GM21619 (cell line): ENCODE measurements around the gene PACSIN2.
A peak's percentile ranks its signal among the peaks of the same experiment; 100 is the strongest.
"Not testable (repeated sequence)": the region's sequence is repeated elsewhere in the genome, so short reads cannot be mapped to it uniquely, and the experiment has no call there.

Experiments used
- ATAC-seq: cut with Tn5 transposase; IDR thresholded peaks from one replicate; pipeline ENCODE4 v1.9.1; 2021; ENCODE audit not compliant: unreplicated experiment

PACSIN2 gene

GRCh38 chr22:42947211-42947990 is 67.5 kb downstream of the PACSIN2 start:
- ATAC-seq: no peak

DNA sequence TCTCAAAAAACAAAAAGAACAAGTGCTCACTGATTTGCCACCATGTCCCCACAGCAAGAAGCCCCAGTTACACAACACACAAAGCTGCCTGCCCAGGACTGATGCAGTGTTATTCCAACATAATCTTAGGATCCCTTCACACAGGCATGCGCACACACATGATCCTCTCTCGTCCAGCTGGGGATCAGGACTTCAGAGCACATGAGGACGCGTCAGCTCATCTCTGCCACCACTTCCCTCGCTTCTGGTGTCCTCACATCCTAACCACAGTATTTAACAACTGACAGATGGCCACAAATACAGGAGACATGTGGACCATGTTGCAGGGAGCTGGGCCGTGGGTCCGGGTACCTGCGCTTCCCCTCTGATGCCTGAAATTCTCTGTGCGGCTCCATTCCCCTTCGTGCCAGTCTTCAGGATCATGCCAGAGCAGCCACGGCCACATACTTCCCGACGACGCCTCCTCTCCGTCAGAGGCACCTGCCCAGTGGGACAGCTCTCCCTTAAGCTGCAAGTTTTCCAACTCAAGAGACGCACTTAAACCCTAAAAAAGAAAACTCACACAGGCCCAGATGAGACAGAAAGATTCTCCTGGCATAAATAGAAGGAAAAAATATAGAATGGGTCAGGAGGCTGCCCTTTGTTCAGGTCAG is 68.3 kb downstream of the PACSIN2 start:
- no peak for ATAC-seq

DNA sequence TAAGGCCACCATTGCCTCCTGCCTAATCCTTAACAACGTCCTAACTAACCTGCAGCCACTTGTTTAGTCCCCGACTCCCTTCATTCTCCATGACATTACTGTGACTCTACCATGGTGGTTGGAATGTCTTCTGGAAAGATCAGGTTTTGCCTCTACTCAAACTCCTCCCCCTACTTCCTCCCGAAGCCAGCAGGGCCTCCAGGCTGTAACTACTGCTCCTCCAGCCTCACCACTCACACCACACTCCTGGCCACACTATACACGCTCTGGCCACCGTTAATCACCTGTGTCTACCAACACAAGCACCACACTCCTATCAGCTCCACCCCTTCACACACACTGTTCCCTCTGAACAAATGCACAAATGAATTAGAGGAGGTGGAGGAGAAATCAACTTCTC is 69.2 kb downstream of the PACSIN2 start:
- ATAC-seq: no peak

GRCh38 chr22:42945027-42945426 is 69.9 kb downstream of the PACSIN2 start:
- no peak for ATAC-seq

DNA sequence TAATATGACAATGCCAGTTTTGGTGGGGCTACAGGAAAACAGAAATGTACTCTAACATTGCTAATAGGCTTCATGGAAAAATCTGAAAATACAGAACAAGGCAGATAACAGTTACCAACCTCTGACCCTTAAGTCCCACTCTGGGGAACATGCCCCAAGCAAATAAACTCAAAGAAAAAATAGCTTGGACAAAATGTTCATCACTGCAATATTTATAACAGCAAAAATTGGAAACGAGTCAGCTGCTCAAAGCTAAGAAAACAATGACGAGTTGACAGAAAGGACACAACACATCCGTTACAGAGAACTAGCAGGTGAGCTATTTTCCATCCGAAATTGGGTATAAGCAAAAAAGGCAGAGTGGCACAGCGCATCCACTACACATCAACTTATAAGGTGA is 70.5 kb downstream of the PACSIN2 start:
- no peak for ATAC-seq

DNA sequence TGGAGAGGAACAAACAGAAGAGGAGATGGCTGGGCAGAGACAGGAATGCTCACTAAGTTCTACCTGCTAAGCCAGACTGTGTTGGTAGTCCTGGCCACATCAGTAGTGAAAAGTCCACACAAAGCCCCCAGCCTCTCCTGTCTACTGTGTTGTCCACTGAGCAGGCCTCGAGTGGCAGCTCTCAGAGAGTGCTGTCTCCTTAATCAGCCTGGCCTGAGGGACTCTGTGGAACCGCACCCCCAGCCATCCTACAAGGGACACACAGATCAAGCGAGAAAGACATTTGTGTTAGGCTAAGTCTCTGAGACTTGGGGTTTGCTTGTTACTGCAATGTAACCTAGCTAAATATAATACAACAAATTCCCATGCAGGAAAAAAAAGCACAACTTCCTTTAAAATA is 71.0 kb downstream of the PACSIN2 start:
- ATAC-seq: no peak

- no peak for ATAC-seq
These were observed 72.6 kb downstream of the PACSIN2 start for GRCh38 chr22:42942351-42942750.

- no peak for ATAC-seq
These were observed 74.9 kb downstream of the PACSIN2 start for GRCh38 chr22:42939941-42940653.

DNA sequence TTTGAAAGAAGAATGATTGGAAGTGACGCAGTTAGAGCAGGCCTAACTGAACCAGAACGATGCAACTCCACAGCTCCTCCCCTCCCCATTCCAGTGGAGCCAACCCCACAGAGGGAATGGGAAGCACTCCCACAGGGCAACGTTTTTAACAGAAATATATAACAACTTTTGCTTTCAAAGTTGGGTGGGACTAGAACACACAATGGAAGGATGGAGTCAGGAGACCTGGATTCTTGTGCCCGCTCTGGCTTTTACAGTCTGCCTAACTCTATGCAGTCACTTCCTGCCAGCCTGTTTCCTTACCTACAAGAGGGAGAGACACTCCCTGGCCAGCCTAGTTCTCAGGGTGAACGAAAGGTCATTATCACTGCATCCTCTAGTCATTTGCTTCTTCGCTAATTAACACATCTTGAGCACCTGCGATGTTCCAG is 75.5 kb downstream of the PACSIN2 start:
- no peak for ATAC-seq

GRCh38 chr22:42938976-42939375 is 76.0 kb downstream of the PACSIN2 start:
- ATAC-seq: no peak

GRCh38 chr22:42938449-42938848 is 76.5 kb downstream of the PACSIN2 start:
- ATAC-seq: no peak

- ATAC-seq: no peak
These were observed 77.6 kb downstream of the PACSIN2 start for GRCh38 chr22:42937164-42937843.

DNA sequence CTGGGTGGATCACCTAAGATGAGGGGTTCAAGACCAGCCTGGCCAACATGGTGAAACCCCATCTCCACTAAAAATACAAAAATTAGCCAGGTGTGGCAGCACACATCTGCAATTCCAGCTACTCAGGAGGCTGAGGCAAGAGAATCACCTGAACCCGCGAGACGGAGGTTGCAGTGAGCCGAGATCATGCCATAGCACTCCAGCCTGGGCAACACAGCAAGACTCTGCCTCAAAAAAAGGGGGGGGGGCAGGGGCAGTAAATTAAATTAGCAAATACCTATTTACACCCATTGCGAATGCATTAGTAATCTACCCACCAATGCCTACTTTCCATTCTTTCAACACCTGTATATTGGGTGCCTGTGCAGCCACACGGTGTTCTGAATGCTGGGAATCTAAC is 78.3 kb downstream of the PACSIN2 start:
- ATAC-seq: not testable (repeated sequence)

- ATAC-seq: no peak
These were observed 80.6 kb downstream of the PACSIN2 start for GRCh38 chr22:42934338-42934737.

GRCh38 chr22:42933485-42934091 is 81.4 kb downstream of the PACSIN2 start:
- peak; percentile 30 for ATAC-seq

- no peak for ATAC-seq
These were observed 82.0 kb downstream of the PACSIN2 start for GRCh38 chr22:42932857-42933484.

- no peak for ATAC-seq
These were observed 82.8 kb downstream of the PACSIN2 start for GRCh38 chr22:42932197-42932519.

DNA sequence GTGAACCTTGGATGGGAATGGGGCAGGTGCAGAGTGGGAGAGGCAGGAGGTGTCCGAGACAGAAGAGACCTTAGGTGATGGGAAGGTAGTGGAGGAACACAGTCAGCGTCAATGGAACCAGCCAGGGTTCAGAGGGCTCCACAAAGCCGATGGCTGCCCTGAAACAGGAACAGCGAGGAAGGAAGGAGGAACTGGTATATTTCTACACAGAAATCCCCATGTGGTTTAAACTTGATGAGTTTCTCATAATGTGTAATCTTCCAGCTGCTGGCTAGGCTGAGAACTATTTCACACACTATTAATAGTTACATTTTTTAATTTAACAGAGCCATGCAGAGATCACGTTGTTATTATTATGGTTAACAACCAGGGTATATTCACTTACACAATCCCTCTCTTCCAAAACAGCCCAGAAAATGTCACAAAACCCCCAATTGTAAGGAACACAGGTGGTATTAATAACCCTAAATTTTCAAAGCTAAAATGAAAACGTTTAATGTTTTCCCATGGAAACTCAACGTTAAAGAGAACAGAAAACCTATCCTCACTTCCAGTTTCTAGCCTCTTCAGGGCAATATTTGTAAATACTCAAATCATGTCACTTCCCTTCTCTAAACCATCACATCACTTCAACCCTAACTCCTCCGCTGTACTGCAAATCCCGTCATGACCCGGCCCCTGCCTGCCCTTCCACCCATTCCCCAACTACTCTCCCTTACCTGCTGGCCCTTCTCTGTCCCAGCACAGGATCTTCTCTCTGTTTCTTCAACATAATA is 83.3 kb downstream of the PACSIN2 start:
- ATAC-seq: peak; percentile 44

- no peak for ATAC-seq
These were observed 84.0 kb downstream of the PACSIN2 start for GRCh38 chr22:42930810-42931420.

- ATAC-seq: no peak
These were observed 85.2 kb downstream of the PACSIN2 start for GRCh38 chr22:42929838-42930155.
